Thymus (tissue), 11 donors: Measurements from ENCODE around the gene SCAMP1. TPM values are rescaled to one million over a fixed set of nuclear protein-coding genes. Genes with fewer than 3 reads are reported as not detected.

Experiments used
- DNase-seq, 9 donors: peaks; one replicate each; pipeline ENCODE4 v3.0.0-alpha.2; 2013; ENCODE audit warnings: low spot score in 9 of 9, low read depth in 6 of 9, missing footprints in 1 of 9
- H3K27ac ChIP-seq, 2 donors: one replicate each; pipeline ENCODE4 v1.5.1; 2013; ENCODE audit warnings: control low read depth in 1 of 2, low read depth in 1 of 2, low read length in 1 of 2, mild to moderate bottlenecking in 1 of 2, moderate library complexity in 1 of 2
- H3K27me3 ChIP-seq, 2 donors: one replicate each; pipeline ENCODE4 v1.5.1; 2013; ENCODE audit warnings: low read length in 1 of 2; ENCODE audit not compliant: control insufficient read depth in 2 of 2, insufficient read depth in 1 of 2
- H3K36me3 ChIP-seq, 2 donors: one replicate each; pipeline ENCODE4 v1.5.1; 2013; ENCODE audit warnings: low read length in 1 of 2, mild to moderate bottlenecking in 1 of 2, moderate library complexity in 1 of 2; ENCODE audit not compliant: control insufficient read depth in 2 of 2, insufficient read depth in 2 of 2
- H3K4me1 ChIP-seq, 2 donors: one replicate each; pipeline ENCODE4 v1.5.1; 2013; ENCODE audit warnings: low read length in 2 of 2; ENCODE audit not compliant: control insufficient read depth in 2 of 2, insufficient read depth in 2 of 2
- H3K4me3 ChIP-seq, 2 donors: one replicate each; pipeline ENCODE4 v1.5.1; 2013; ENCODE audit warnings: low read length in 2 of 2, control low read depth in 1 of 2, mild to moderate bottlenecking in 1 of 2
- H3K9me3 ChIP-seq, 2 donors: one replicate each; pipeline ENCODE4 v1.5.1; 2013; ENCODE audit warnings: low read length in 1 of 2, mild to moderate bottlenecking in 1 of 2; ENCODE audit not compliant: control insufficient read depth in 2 of 2, insufficient read depth in 1 of 2
- WGBS: extraction: QIAGEN DNeasy Blood & Tissue Kit; methylation state at CpG from one replicate; pipeline ENCODE4 v1.1.7; 2013; 5-methylcytosine and 5-hydroxymethylcytosine counted together
- polyA plus RNA-seq: library from polyadenylated mRNA; stranded (reverse); fragments of 200-250 nt; gene quantifications from one replicate; pipeline ENCODE4 v1.2.3, GENCODE V29; 2013
- total RNA-seq: library from RNA; stranded (reverse); fragments of 120-200 nt; gene quantifications from one replicate; pipeline ENCODE4 v1.2.4, GENCODE V29; 2013
- donor health status: healthy.

The SCAMP1 gene
- total and polyA plus RNA-seq, 2 donors, result 15.1 to 26.6 TPM

DNA sequence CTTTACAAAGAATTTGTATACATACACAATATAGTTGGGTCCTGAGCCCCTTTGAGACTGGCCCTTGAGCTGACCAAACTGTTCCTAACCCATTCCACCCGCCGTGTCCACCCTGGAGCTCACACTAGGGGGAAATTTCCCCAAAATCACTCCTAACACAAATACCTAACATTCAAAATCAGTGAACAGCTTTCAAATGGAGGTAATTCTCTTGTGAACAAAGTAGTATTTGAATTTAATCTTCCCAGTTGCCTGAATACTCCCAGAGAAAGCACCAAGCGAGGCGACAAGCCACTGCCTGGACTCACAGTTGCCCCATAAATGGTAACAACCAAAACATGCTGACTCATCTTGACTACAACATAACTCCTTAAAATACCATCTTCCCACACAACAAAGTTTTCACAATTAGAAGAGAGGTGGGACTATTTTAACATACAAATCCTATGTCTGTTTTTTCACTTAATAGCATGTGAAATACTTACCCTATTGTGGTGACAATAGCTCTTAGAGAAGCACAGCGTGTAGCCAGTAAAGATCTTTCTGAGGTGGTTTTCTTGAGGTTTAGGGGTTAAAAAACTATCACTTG is 31.7 kb upstream of the SCAMP1 start:
- 83% methylated on average over 5 of the region's 5 CpGs for WGBS
- H3K27ac ChIP-seq, result no peak overlapping the region

DNA sequence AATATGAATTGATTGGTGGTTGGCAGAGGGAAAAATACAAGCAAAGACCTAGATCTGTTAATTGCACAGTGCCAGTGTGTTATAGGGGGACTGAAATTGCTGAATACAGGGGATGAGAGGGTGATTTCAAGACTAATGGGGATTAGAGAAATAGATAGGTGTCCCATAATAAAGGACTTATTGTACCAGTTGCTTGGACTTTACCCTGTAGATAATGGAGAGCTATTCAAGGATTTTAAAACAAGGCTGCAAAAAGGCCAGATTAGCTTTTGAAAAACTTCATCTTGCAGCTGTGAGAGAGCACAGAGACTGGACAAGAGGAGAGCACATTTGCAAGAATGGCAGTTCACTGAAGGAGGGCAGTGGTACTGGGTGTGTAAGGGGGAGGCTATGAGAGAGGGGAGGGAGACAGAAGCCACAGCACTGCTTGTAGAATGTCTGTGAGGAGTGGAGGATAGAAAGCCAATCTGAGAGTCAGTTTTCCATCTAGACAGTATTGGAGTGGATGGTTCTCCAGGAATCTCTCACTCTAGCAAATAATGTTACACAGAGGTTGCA is 28.8 kb upstream of the SCAMP1 start:
- DNase-seq, result no peak
- H3K9me3 ChIP-seq, result no peaks in the 10 kb centered on the region
- no peak overlapping the region for H3K27ac ChIP-seq
- no peak overlapping the region for H3K4me3 ChIP-seq
- no peaks in the 10 kb centered on the region for H3K4me1 ChIP-seq
- no peaks in the 10 kb centered on the region for H3K36me3 ChIP-seq
- H3K27me3 ChIP-seq, result no peaks in the 10 kb centered on the region

More for the DNA sequence above, 31.7 kb upstream of the SCAMP1 start:
- no peaks in the 10 kb centered on the region for H3K9me3 ChIP-seq
- H3K4me1 ChIP-seq, result no peaks in the 10 kb centered on the region
- no peak for DNase-seq
- H3K27me3 ChIP-seq, result no peaks in the 10 kb centered on the region
- no peak overlapping the region for H3K4me3 ChIP-seq
- H3K36me3 ChIP-seq, result no peaks in the 10 kb centered on the region

- Histone ChIP-seq H3K27me3 (no peaks in the 10 kb centered on the region), H3K9me3 (peaks cover 0 to 3% of the 10 kb centered on the region in 2 donors), H3K36me3 (no peaks in the 10 kb centered on the region), H3K27ac (no peak overlapping the region), H3K4me1 (no peaks in the 10 kb centered on the region), H3K4me3 (no peak overlapping the region)
- no peak for DNase-seq
- 86% methylated on average over 3 of the region's 3 CpGs for WGBS
These were observed 25.6 kb upstream of the SCAMP1 start for GRCh38 chr5:78334811-78335210.

DNA sequence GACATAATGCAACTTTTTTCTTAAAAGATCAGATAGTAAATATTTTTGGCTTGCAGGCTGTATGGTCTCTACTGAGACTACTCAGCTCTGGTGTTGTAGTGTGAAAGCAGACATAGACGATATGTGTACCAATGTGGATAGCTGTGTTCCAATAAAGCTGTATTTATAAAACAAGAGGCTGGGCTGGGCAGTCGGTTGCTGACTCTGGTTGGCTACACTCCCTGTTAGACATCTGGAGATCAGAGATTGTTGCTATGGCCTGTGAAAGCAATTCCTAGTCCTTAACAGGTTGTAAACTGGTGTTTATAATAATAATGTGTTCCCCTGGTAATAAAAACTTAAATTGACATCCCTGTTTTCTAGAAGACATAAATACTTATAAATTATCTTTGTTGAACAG is 24.4 kb upstream of the SCAMP1 start:
- Histone ChIP-seq H3K36me3 (no peaks in the 10 kb centered on the region), H3K9me3 (peaks cover 0 to 3% of the 10 kb centered on the region in 2 donors), H3K4me1 (no peaks in the 10 kb centered on the region), H3K27ac (no peak overlapping the region), H3K4me3 (no peak overlapping the region), H3K27me3 (no peaks in the 10 kb centered on the region)
- WGBS, result 96% methylated on average over 2 of the region's 2 CpGs
- DNase-seq, result no peak

DNA sequence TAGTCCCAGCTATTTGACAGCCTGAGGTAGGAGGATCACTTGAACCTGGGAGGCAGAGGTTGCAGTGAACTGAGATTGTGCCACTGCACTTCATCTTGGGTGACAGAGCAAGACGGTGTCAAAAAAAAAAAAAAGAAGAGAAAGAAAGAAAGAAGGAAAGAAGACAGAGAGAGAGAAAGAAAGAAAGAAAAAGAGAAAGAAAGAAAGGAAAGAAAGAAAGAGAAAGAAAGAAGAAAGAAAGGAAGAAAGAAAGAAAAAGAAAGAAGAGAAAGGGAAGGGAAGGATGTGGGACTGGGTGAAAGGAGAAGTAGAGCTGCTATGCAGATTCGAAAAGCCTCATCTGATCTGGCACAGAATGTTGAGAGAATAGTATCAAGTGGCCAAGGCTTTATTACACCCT is 23.7 kb upstream of the SCAMP1 start:
- no peak for DNase-seq
- no peaks in the 10 kb centered on the region for H3K36me3 ChIP-seq
- peaks cover 0 to 3% of the 10 kb centered on the region in 2 donors for H3K9me3 ChIP-seq
- no peaks in the 10 kb centered on the region for H3K27me3 ChIP-seq
- WGBS, result 97% methylated on average over 2 of the region's 2 CpGs
- H3K27ac ChIP-seq, result no peak overlapping the region
- no peak overlapping the region for H3K4me3 ChIP-seq
- no peaks in the 10 kb centered on the region for H3K4me1 ChIP-seq

DNA sequence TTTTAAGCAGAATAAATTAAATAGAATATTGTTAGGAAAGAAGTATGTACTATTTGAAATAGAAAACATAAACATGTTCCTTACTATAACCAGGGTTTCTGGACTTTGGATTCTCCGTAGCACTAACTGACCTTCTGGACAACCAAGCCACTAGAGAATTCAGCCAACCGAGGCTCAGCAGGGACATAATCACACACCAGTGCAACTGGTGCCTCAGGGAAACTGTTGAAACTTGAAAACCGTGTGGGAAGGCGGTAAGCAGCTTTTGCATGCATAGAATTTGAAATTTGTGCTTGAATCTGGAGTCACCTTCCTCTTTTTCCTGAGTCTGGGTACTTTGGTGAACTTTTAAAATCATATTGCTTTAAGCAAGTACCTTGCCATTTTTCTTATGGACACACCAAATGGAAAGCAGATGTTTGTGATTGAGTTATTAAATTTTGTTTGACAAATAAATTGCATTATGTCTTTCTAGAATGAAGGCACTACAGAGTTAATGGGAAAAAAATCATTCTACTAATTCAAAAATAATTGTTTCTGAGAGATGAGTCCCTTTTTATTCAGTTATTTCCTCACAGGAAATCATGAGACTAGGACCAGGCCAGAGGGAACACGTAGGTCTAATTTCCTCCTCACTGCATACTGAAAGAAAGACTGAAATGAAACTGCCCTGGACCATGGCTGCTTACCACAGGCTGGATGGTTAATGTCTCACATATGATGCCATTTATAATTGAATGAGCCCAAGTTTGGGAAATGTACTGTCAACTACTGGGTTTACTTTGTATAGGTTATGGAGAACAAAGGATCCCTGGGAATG is 20.6 kb upstream of the SCAMP1 start:
- Histone ChIP-seq H3K9me3 (peaks cover 0 to 3% of the 10 kb centered on the region in 2 donors), H3K36me3 (no peaks in the 10 kb centered on the region), H3K27me3 (no peaks in the 10 kb centered on the region), H3K4me1 (no peaks in the 10 kb centered on the region), H3K4me3 (no peak overlapping the region), H3K27ac (no peak overlapping the region)
- no peak for DNase-seq
- WGBS, result 87% methylated on average over 5 of the region's 5 CpGs

GRCh38 chr5:78341440-78341839 is 19.0 kb upstream of the SCAMP1 start:
- Histone ChIP-seq H3K27me3 (no peaks in the 10 kb centered on the region), H3K9me3 (peaks cover 0 to 3% of the 10 kb centered on the region in 2 donors), H3K36me3 (no peaks in the 10 kb centered on the region), H3K27ac (no peak overlapping the region), H3K4me1 (no peaks in the 10 kb centered on the region), H3K4me3 (no peak overlapping the region)
- no peak for DNase-seq
- 88% methylated on average over 3 of the region's 3 CpGs for WGBS

- 69% methylated on average over 3 of the region's 3 CpGs for WGBS
- no peak overlapping the region for H3K27ac ChIP-seq
- no peaks in the 10 kb centered on the region for H3K9me3 ChIP-seq
- no peaks in the 10 kb centered on the region for H3K36me3 ChIP-seq
- no peak for DNase-seq
- no peak overlapping the region for H3K4me3 ChIP-seq
- H3K27me3 ChIP-seq, result no peaks in the 10 kb centered on the region
- no peaks in the 10 kb centered on the region for H3K4me1 ChIP-seq
These were observed 14.9 kb upstream of the SCAMP1 start for GRCh38 chr5:78345485-78345884.

- no peak overlapping the region for H3K27ac ChIP-seq
- H3K27me3 ChIP-seq, result no peaks in the 10 kb centered on the region
- H3K4me3 ChIP-seq, result no peak overlapping the region
- DNase-seq, result no peak
- H3K4me1 ChIP-seq, result peaks cover 0 to 3% of the 10 kb centered on the region in 2 donors
- 88% methylated on average over 4 of the region's 4 CpGs for WGBS
- peaks cover 5 to 6% of the 10 kb centered on the region in 2 donors for H3K36me3 ChIP-seq
- H3K9me3 ChIP-seq, result no peaks in the 10 kb centered on the region
These were observed 6.9 kb upstream of the SCAMP1 start for GRCh38 chr5:78353520-78353919.
